Measurements from ENCODE around the gene LAMC1. TPM values are rescaled to one million over a fixed set of nuclear protein-coding genes. Genes with fewer than 3 reads are reported as not detected.

Gene LAMC1
- total RNA-seq, 1 experiment from 2014 or later: 71.5 TPM

DNA sequence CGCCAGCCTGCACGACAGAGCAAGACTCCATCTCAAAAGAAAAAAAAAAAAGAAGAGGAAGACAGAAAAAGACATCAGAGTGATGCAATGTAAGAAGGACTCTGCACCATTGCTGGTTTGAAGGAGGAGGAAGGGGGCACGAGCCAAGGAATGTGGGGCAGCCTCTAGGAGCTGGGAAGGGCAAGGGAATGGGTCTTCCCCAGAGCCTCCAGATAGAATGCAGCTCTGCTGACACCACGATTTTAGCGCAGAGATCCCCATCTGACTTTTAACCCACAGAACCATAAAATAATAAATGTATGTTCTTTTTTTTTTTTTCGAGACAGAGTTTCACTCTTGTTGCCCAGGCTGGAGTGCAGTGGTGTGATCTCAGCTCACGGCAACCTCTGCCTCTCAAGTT, 129.0 kb downstream of the LAMC1 start:
- no peaks in the 10 kb centered on the region for H3K4me1 ChIP-seq (ENCODE audit: insufficient read depth, low read length)
- no peaks in the 10 kb centered on the region for H3F3A ChIP-seq (ENCODE audit: low read length, unreplicated experiment)
- DNase-seq: no peak
- BruUV-seq (replicated peaks): no TSS peak
- H3K36me3 ChIP-seq (ENCODE audit: low read depth, low read length): no peaks in the 10 kb centered on the region
- no peaks in the 10 kb centered on the region for H3K27me3 ChIP-seq (ENCODE audit: low read length)
- H3K4me2 ChIP-seq (ENCODE audit: low read length): no peak overlapping the region
- no peak overlapping the region for H2AFZ ChIP-seq (ENCODE audit: low read length)
- no peaks in the 10 kb centered on the region for H3K9me3 ChIP-seq (ENCODE audit: low read length)
- H3K9me2 ChIP-seq (replicated peaks; ENCODE audit: low read length): no peaks in the 10 kb centered on the region
- TF ChIP-seq EZH2phosphoT487 (IDR thresholded peaks at IDR 0.05; ENCODE audit: borderline replicate concordance, low read length) (no peak), CTCF (conservative IDR thresholded peaks at IDR 0.05; ENCODE audit: low read depth, low read length) (no peak), EZH2 (IDR thresholded peaks at IDR 0.05; ENCODE audit: low read length, unreplicated experiment) (no peak)
- intact Hi-C loops (cut with micrococcal nuclease): no loop called here
- no peak overlapping the region for H3K4me3 ChIP-seq (ENCODE audit: low read length)
- H3K9ac ChIP-seq (ENCODE audit: low read length): no peak overlapping the region
- CTCF ChIA-PET: no interaction called here
- ATAC-seq: no peak
- no peaks in the 10 kb centered on the region for H3K79me2 ChIP-seq (ENCODE audit: low read length)
- H3K27ac ChIP-seq (ENCODE audit: low read length): no peak overlapping the region
- no peaks in the 10 kb centered on the region for H4K20me1 ChIP-seq (ENCODE audit: low read length)
- POLR2A ChIA-PET (ENCODE audit: unreplicated experiment): no interaction called here

GRCh38 chr1:183155939-183156338, 132.7 kb downstream of the LAMC1 start:
- Histone ChIP-seq H3F3A (ENCODE audit: low read length, unreplicated experiment) (no peaks in the 10 kb centered on the region), H3K27ac (ENCODE audit: low read length) (no peak overlapping the region), H4K20me1 (ENCODE audit: low read length) (no peaks in the 10 kb centered on the region), H3K4me1 (ENCODE audit: insufficient read depth, low read length) (peaks cover 25% of the 10 kb centered on the region), H3K4me2 (ENCODE audit: low read length) (no peak overlapping the region), H3K79me2 (ENCODE audit: low read length) (no peaks in the 10 kb centered on the region), H3K36me3 (ENCODE audit: low read depth, low read length) (no peaks in the 10 kb centered on the region), H2AFZ (ENCODE audit: low read length) (no peak overlapping the region), H3K9me3 (ENCODE audit: low read length) (no peaks in the 10 kb centered on the region), H3K9me2 (replicated peaks; ENCODE audit: low read length) (no peaks in the 10 kb centered on the region), H3K9ac (ENCODE audit: low read length) (no peak overlapping the region), H3K4me3 (ENCODE audit: low read length) (no peak overlapping the region), H3K27me3 (ENCODE audit: low read length) (no peaks in the 10 kb centered on the region)
- no TSS peak for BruUV-seq (replicated peaks)
- DNase-seq (no peak), ATAC-seq (peak; percentile 25)
- TF ChIP-seq EZH2phosphoT487 (IDR thresholded peaks at IDR 0.05; ENCODE audit: borderline replicate concordance, low read length) (no peak), EZH2 (IDR thresholded peaks at IDR 0.05; ENCODE audit: low read length, unreplicated experiment) (no peak), CTCF (conservative IDR thresholded peaks at IDR 0.05; ENCODE audit: low read depth, low read length) (no peak)
- intact Hi-C loops (cut with micrococcal nuclease): no loop called here
- ChIA-PET CTCF (no interaction called here), POLR2A (ENCODE audit: unreplicated experiment) (no interaction called here)

GRCh38 chr1:183159960-183160359, 136.7 kb downstream of the LAMC1 start:
- Histone ChIP-seq H3K27me3 (ENCODE audit: low read length) (no peaks in the 10 kb centered on the region), H3K4me3 (ENCODE audit: low read length) (no peak overlapping the region), H3K9ac (ENCODE audit: low read length) (peak overlapping the region; percentile 78), H3K9me3 (ENCODE audit: low read length) (no peaks in the 10 kb centered on the region), H3K4me2 (ENCODE audit: low read length) (peak overlapping the region; percentile 59), H4K20me1 (ENCODE audit: low read length) (no peaks in the 10 kb centered on the region), H3K27ac (ENCODE audit: low read length) (peak overlapping the region; percentile 98), H3K9me2 (replicated peaks; ENCODE audit: low read length) (no peaks in the 10 kb centered on the region), H3F3A (ENCODE audit: low read length, unreplicated experiment) (peaks cover 13% of the 10 kb centered on the region), H2AFZ (ENCODE audit: low read length) (0 out of 2 replicates have a peak overlapping the region, but pooled peaks have one; percentile 43), H3K4me1 (ENCODE audit: insufficient read depth, low read length) (peaks cover 63% of the 10 kb centered on the region), H3K36me3 (ENCODE audit: low read depth, low read length) (no peaks in the 10 kb centered on the region), H3K79me2 (ENCODE audit: low read length) (no peaks in the 10 kb centered on the region)
- peak; percentile 74 for ATAC-seq
- TF ChIP-seq EZH2phosphoT487 (IDR thresholded peaks at IDR 0.05; ENCODE audit: borderline replicate concordance, low read length): no peak
- no peak for TF ChIP-seq CTCF (conservative IDR thresholded peaks at IDR 0.05; ENCODE audit: low read depth, low read length)
- TF ChIP-seq EZH2 (IDR thresholded peaks at IDR 0.05; ENCODE audit: low read length, unreplicated experiment): no peak
- peak; percentile 98 for DNase-seq
- CTCF ChIA-PET: no interaction called here
- no TSS peak for BruUV-seq (replicated peaks)
- intact Hi-C loops (cut with micrococcal nuclease): loop anchor here (2.0 kb wide), 1 partner anchor 75 kb away; no protein-coding TSS in a partner anchor
- POLR2A ChIA-PET (ENCODE audit: unreplicated experiment): interaction anchor here (0.6 kb wide), 1 partner anchor 21 kb away, joined by 6 read pairs; no protein-coding TSS in a partner anchor

Data from PC-3 (cell line).